Cortex of kidney (tissue), 1 donor: ENCODE results near the gene TTI1.

Source experiments
- DNase-seq: peaks from one replicate; lab custom pipeline; 2025; lab: John Stamatoyannopoulos, UW

The TTI1 gene

DNA sequence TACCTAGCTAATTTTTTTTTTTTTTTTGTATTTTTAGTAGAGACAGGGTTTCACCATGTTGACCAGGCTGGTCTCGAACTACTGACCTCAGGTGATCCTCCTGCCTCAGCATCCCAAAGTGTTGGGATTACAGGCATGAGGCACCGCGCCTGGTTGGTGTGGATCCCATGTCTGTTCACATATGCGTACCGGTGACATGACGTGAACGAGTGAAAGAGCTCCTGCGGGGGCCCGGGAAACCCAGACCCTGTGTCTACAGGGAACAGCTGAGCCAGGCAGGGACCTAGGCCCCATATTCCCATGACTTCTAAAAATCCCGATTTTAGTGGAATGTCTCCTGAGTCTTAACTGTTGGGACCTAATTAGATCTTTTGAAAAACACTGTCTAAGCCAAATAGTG lies 97.2 kb downstream of the TTI1 start:
- no peak for DNase-seq

DNA sequence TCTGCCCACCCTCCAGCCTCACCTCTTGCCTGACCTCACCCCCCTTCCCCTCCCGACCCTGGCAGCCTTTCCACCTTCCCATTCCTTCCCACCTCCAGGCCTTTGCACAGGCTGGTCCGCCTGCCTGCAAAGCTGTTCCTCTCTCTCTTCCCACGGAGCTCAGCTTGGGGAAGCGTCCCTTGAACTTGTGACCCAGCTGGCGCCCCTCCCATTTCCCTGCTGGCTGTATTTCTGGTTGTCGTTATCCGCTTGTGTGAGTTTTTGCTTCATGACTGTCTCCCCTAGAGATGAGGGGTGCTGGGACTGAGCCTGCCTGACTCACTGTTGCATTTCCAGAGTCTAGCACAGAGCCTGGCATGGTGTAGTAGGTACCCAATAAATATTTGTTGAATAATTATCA lies 97.8 kb downstream of the TTI1 start:
- no peak for DNase-seq

DNA sequence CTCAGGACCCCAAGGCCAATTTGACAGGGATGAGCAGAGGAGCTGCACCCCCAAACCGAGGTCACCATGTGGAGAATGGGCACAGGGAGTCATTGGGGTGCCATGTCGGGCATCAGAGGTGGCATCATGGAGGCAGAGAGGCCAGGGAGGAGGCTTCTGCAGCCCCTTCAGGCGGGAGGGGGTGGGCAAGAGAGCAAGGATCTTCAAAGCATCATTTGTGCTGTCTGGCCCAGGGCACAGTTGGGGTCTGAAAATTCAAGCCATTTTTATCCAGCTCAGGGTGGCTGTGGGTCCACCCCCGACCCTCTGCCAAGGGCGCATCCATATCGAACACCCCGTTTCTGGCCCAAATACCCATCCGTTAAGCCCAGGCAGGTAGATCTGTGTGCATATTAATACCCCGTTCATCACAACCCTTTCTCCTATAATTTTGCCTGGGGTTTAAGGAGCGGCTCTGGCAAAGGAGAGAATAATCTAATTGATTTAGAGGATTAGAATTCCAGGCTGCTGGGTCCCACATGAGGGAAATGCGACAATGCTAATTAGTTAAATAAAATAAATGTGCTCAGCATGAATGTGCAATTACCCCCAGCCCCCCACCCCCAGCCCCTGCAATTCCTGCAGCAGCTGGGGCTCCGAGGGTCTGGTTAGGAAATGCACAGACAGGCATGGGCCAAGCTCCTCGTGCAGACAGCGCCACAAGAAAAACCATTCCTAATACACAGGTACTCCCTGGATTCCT lies 98.5 kb downstream of the TTI1 start:
- no peak for DNase-seq

DNA sequence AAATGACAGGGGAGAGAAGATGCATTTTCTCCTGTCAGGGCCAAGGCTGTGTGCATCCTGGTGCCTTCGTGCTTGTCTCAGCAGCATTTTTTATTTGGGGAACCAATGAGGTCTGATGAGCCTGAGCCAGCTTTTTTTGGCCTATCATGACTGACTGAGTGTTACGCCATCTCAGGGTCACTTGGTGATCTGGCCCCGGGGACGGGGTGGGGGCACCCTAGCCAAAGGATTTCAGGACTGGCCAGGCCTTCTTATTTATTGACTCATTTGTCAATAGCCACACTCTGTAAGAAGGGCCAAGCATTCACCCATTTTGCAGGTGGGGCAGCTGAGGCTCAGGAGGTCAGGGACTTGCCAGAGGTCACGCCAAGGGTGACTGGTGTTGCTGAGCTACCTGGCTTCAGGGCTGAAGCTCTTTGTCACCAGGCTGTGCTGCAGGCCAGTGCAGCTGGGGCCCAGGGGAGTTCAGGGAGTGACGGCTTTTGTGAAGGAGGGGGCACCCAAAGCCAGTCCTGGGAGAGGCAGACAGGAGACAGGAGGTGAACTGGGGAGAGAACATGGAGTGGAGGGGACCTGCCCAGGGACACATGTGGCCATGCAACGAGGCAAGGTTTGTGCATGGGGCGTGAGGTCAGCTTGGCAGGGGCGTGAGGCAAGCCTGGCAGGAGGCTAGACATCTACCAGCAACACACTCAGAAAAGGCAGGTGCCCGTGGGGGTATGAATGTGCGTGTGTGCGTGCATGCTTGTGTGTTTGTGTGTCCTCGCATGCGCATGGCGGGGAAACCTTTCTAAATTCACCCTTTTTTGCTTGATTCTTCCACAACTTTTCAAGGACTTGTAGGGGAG lies 99.2 kb downstream of the TTI1 start:
- DNase-seq: no peak
